Neural cell (in vitro differentiated cells): Measurements from ENCODE around the gene PTPRK.

Experiments
- CTCF ChIP-seq: fragments of 450-650 bp; IDR thresholded peaks from 2 replicates; pipeline ENCODE4 v1.5.1; 2014; ENCODE audit warnings: antibody characterized with exemption, mild to moderate bottlenecking, moderate library complexity; ENCODE audit not compliant: poor library complexity, severe bottlenecking
- EP300 ChIP-seq: fragments of 450-650 bp; conservative IDR thresholded peaks from 2 replicates; pipeline ENCODE4 v1.6.1; 2014; ENCODE audit warnings: antibody characterized with exemption, mild to moderate bottlenecking, moderate library complexity; ENCODE audit not compliant: poor library complexity, severe bottlenecking
- EZH2 ChIP-seq: fragments of 200-600, 300-800 bp; shearing (Covaris generic), sonication (generic); IDR thresholded peaks from 2 replicates; pipeline ENCODE4 v1.6.1; 2014; ENCODE audit warnings: antibody characterized with exemption, low read length, borderline replicate concordance, mild to moderate bottlenecking; ENCODE audit not compliant: insufficient read depth, poor library complexity, severe bottlenecking
- POLR2AphosphoS5 ChIP-seq: IDR thresholded peaks from 2 replicates; pipeline ENCODE4 v1.6.1; 2012
- REST ChIP-seq: IDR thresholded peaks from 2 replicates; pipeline ENCODE4 v1.6.1; 2012; ENCODE audit warnings: borderline replicate concordance

- TF ChIP-seq CTCF (no peak), REST (no peak), EP300 (no peak), POLR2AphosphoS5 (no peak), EZH2 (no peak)
Measured at GRCh38 chr6:128461501-128461900, 58.9 kb downstream of the PTPRK start.
